GM12872 (cell line): ENCODE results near the gene MTHFS.

Experiments used
- TF ChIP-seq, protein P1 (sequence below): IDR thresholded peaks from 3 replicates; pipeline ENCODE4 v1.5.1; 2011; ENCODE audit warnings: low read depth, mild to moderate bottlenecking, low read length, moderate library complexity; ENCODE audit not compliant: insufficient read depth

The MTHFS gene

DNA sequence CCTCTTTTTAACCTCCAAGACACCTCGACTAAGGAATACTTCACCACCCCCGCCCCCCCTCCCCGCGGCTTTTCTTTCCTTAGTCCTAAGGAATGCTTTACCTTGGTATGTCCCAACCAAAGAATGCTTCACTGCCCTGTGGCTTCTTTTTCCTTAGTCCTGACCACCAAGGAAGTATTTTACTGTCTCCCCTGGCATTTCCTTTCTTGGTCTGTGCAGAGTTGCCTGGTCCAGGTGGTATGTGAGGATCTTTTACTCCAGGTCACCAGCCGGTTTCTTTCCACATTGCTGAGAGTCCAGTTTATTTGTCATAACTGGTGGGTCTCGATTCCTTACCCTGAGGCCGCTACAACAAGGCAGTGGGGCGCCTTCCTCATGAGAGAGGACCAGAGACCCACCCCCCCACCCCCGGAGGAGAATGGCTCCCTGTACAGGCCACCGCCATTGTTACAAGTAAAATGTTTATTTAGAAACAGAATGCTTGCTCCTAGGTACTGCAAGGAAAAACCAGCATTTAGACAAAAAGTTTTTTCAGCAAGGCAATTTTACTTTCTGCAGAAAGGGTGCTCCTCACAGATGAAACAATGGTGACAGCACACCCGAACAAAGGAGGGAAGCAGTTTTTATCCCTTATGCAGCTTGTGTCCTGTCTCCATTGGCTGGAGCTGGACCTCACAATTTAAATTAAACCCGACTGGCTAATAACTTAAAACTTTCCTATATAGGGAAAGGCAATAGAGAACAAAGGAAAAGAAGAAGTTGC is 23.1 kb upstream of the MTHFS start:
- TF ChIP-seq, protein P1, sequence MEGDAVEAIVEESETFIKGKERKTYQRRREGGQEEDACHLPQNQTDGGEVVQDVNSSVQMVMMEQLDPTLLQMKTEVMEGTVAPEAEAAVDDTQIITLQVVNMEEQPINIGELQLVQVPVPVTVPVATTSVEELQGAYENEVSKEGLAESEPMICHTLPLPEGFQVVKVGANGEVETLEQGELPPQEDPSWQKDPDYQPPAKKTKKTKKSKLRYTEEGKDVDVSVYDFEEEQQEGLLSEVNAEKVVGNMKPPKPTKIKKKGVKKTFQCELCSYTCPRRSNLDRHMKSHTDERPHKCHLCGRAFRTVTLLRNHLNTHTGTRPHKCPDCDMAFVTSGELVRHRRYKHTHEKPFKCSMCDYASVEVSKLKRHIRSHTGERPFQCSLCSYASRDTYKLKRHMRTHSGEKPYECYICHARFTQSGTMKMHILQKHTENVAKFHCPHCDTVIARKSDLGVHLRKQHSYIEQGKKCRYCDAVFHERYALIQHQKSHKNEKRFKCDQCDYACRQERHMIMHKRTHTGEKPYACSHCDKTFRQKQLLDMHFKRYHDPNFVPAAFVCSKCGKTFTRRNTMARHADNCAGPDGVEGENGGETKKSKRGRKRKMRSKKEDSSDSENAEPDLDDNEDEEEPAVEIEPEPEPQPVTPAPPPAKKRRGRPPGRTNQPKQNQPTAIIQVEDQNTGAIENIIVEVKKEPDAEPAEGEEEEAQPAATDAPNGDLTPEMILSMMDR, result no peak

DNA sequence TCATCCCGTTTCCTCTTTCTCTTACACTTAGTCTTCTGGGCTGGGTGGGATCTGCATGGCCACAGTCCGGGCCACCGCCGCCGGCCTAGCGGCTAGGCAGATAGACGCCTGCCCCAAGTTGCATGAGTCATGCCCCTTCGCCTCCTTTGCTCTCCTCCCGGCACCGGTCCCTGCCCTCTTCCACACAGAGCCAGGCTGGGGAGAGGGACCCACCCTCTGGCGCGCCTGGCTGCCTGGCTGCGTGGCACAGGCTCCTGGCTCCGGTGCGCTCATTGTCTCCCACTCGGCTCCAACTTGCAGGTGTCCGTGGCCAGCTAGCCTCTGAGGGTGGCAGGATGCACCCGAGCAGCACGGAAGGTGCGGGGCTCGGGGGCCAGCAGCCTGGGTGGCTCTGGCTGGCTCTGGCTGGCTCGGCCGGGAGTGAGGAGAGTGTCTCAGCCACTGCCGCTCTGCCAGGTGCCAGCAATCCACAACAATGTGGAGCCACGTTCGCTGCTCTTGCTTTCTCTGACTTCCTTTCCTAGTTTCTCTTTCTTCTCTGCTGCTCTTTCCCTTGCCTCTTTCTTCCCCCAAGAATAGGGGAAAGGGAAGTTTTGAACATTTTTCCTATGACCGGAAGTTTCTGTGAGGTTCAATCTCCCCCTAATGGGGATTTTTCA is 22.4 kb upstream of the MTHFS start:
- TF ChIP-seq, protein P1, result no peak

DNA sequence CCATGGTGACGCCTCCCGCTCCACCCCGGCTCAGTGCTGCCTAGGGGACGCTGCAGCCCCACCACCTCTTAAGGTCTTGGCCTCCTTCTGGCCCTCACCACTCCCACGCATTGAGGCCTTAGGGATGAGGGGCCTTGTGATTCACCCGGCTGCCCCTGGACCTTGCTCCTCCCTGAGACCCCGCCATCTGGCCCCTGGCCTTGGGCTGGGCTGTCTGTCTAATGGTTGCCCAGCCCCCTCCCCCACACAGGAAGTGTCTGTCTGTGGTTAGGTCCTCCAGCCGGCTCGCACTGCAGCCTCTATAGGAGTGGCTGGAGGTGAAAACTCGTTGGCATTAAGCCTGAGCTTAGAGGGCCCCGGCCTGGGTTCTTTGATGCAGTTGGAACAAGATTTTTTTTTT is 21.5 kb upstream of the MTHFS start:
- TF ChIP-seq, protein P1, result no peak

DNA sequence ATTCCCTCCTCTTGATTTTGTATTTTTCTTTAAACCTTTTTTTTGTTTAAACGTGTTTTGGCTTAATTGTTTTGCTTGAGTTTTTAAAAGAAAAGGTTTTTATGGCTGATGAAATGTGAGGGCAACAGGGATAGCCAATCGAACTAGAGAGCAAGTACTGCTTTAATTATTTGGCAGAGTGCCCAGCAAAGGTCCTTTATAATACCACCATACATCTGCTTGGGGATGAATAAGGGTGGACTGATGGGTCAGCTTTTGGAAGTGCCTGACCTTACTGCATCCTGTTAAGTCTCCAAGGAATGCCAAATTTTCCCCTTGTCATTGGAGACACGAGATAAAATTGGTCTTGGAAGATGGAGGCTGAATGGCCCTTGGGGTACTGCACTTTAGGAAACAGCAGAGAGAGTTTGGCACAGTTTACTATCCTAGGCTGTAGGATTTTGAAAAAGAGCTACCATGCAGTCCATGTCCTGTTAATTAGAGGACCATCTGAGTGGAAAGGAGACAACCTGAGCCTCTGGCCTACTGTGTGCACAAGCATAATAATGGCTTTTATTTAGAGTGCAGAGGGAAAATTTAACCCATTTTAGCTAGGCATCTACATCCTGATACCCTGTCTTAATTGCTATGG is 19.8 kb upstream of the MTHFS start:
- TF ChIP-seq, protein P1, result no peak

DNA sequence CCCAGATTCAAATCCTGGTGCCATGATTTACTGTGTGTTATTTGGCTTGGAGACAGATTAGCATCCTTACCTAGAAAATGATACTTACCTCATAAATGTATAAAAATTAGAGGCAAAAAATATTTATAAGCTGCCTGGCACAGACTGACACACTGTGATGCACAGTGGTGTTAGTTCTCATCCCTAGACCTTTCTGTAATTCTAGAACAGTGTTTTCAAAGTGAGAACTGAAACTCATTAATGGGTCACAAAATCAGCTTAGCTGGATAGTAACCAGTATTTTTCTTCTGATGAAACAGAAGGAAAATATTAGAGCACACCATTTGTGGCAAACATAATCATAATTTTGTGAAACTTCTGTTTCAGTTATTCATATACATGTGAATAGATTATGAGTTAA is 17.9 kb upstream of the MTHFS start:
- TF ChIP-seq, protein P1, result no peak

DNA sequence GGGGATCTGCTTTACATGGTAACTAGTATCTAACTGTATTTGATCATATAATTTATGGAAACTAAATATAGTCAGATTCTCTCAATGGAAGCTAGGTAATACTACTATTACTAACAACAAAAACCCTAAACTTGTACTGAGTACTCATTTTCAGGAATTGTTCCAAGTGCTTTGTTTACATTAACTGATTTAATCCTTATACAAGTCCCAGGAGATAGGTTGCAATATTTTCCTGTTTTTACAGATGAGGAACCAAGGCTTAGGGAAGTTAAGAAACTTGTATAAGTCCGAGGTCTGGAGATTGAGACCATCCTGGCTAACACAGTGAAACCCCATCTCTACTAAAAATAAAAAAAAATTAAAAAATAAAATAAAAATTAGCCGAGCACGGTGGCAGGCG is 7.5 kb upstream of the MTHFS start:
- TF ChIP-seq, protein P1, result no peak

DNA sequence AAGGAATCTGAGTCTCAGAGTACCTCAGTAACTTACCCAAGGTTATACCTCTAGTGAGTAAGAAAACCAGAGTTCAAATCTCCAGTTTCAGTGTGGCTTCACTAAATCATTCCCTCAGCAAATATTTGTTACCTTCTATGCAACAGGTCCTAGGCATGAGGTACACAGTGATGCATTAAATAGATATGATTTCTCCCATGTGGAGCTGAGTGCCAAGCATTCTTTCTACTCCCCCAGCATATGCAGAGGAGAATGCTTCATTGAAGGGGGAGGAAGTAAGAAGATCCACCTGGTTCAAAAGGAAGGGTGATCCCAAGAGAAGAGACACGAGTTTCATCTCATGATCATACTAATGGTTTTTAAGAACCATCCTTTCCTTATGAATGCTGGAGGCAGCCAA is 6.8 kb upstream of the MTHFS start:
- TF ChIP-seq, protein P1, result no peak
